ENCODE results near the gene PGLYRP4.

DNA sequence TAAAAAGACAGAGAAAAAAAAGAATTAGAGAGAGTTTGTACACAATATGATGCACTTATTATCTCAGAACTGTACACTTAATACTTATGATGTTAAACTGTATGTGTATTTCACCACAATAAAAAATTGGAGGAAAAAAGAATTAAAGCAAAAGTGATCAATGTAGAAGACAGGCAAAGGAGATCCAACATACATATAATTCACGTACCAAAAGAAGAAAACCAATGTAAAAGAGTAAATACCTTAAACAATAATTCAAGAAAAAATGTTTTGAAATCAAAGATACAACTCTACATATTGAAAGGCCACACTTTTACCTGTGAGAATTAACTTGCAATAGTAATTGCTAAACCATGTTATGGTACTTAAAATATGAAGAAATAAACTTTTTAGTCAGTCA, 26.1 kb downstream of the PGLYRP4 start:
- TF ChIP-seq, protein P1, sequence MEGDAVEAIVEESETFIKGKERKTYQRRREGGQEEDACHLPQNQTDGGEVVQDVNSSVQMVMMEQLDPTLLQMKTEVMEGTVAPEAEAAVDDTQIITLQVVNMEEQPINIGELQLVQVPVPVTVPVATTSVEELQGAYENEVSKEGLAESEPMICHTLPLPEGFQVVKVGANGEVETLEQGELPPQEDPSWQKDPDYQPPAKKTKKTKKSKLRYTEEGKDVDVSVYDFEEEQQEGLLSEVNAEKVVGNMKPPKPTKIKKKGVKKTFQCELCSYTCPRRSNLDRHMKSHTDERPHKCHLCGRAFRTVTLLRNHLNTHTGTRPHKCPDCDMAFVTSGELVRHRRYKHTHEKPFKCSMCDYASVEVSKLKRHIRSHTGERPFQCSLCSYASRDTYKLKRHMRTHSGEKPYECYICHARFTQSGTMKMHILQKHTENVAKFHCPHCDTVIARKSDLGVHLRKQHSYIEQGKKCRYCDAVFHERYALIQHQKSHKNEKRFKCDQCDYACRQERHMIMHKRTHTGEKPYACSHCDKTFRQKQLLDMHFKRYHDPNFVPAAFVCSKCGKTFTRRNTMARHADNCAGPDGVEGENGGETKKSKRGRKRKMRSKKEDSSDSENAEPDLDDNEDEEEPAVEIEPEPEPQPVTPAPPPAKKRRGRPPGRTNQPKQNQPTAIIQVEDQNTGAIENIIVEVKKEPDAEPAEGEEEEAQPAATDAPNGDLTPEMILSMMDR (IDR thresholded peaks at IDR 0.05) = no peak
- TF ChIP-seq POLR2A (IDR thresholded peaks at IDR 0.05) = no peak

Measured in right lobe of liver (tissue), 4 donors.